H9 (cell line): ENCODE measurements around the gene RIMBP2. TPM values are rescaled to one million over a fixed set of nuclear protein-coding genes. Genes with fewer than 3 reads are reported as not detected.

Source experiments
- DNase-seq: peaks from one replicate; pipeline ENCODE4 v3.0.0-alpha.2; 2017
- H2AFZ ChIP-seq: one replicate; pipeline ENCODE4 v1.6.1; 2013; ENCODE audit warnings: mild to moderate bottlenecking, low read length, control low read depth, moderate library complexity
- H2AK5ac ChIP-seq: 2 replicates; pipeline ENCODE4 v1.6.1; 2013; ENCODE audit warnings: low read length, control low read depth, mixed read lengths; ENCODE audit not compliant: insufficient read length
- H2BK120ac ChIP-seq: one replicate; pipeline ENCODE4 v1.6.1; 2013; ENCODE audit warnings: low read depth, mild to moderate bottlenecking, low read length, control low read depth, inconsistent platforms; ENCODE audit not compliant: poor library complexity, severe bottlenecking
- H2BK12ac ChIP-seq: 2 replicates; pipeline ENCODE4 v1.6.1; 2013; ENCODE audit warnings: low read length, control low read depth, mixed read lengths, low read depth; ENCODE audit not compliant: insufficient read length
- H2BK15ac ChIP-seq: 2 replicates; pipeline ENCODE4 v1.6.1; 2013; ENCODE audit warnings: low read depth, low read length, control low read depth
- H2BK20ac ChIP-seq: one replicate; pipeline ENCODE4 v1.6.1; 2013; ENCODE audit warnings: low read depth, mild to moderate bottlenecking, low read length, control low read depth, inconsistent platforms; ENCODE audit not compliant: poor library complexity, severe bottlenecking
- H2BK5ac ChIP-seq: 2 replicates; pipeline ENCODE4 v1.6.1; 2013; ENCODE audit warnings: low read length, control low read depth, mixed read lengths; ENCODE audit not compliant: insufficient read length
- H3K14ac ChIP-seq: 2 replicates; pipeline ENCODE4 v1.6.1; 2013; ENCODE audit warnings: low read length, control low read depth; ENCODE audit not compliant: insufficient read depth
- H3K18ac ChIP-seq: 2 replicates; pipeline ENCODE4 v1.6.1; 2013; ENCODE audit warnings: low read depth, mild to moderate bottlenecking, mixed read lengths, low read length, control low read depth; ENCODE audit not compliant: insufficient read length
- H3K23ac ChIP-seq: 2 replicates; pipeline ENCODE4 v1.6.1; 2013; ENCODE audit warnings: low read length, control low read depth, mixed read lengths, low read depth; ENCODE audit not compliant: insufficient read length
- H3K23me2 ChIP-seq: 2 replicates; pipeline ENCODE4 v1.6.1; 2013; ENCODE audit warnings: low read depth, mild to moderate bottlenecking, mixed read lengths, low read length, control low read depth; ENCODE audit not compliant: insufficient read length, poor library complexity, severe bottlenecking
- H3K27ac ChIP-seq: 2 replicates; pipeline ENCODE4 v1.5.1; 2013; ENCODE audit warnings: low read length, control low read depth, mixed read lengths, low read depth; ENCODE audit not compliant: insufficient read length
- H3K27me3 ChIP-seq: 2 replicates; pipeline ENCODE4 v1.6.1; 2013; ENCODE audit warnings: low read length, control low read depth, inconsistent platforms; ENCODE audit not compliant: insufficient read depth
- H3K4ac ChIP-seq: 2 replicates; pipeline ENCODE4 v1.6.1; 2013; ENCODE audit warnings: low read depth, mild to moderate bottlenecking, control low read depth, inconsistent platforms, low read length, moderate library complexity
- H3K4me1 ChIP-seq: 2 replicates; pipeline ENCODE4 v1.6.1; 2013; ENCODE audit warnings: low read length, control low read depth, inconsistent platforms; ENCODE audit not compliant: insufficient read depth
- H3K4me2 ChIP-seq: 2 replicates; pipeline ENCODE4 v1.6.1; 2013; ENCODE audit warnings: low read length, control low read depth, mixed read lengths; ENCODE audit not compliant: insufficient read length, insufficient read depth
- H3K56ac ChIP-seq: 2 replicates; pipeline ENCODE4 v1.6.1; 2013; ENCODE audit warnings: low read depth, mild to moderate bottlenecking, mixed read lengths, low read length, control low read depth; ENCODE audit not compliant: insufficient read length
- H3K79me1 ChIP-seq: 2 replicates; pipeline ENCODE4 v1.6.1; 2013; ENCODE audit warnings: low read depth, mild to moderate bottlenecking, moderate library complexity, low read length, control low read depth, inconsistent platforms; ENCODE audit not compliant: insufficient read depth, poor library complexity, severe bottlenecking
- H3K79me2 ChIP-seq: 2 replicates; pipeline ENCODE4 v1.6.1; 2013; ENCODE audit warnings: low read length, control low read depth, inconsistent platforms; ENCODE audit not compliant: insufficient read depth
- H3K9ac ChIP-seq: 2 replicates; pipeline ENCODE4 v1.6.1; 2013; ENCODE audit warnings: low read length, control low read depth, mixed read lengths; ENCODE audit not compliant: insufficient read length; ENCODE audit errors: extremely low read depth
- H3K9me3 ChIP-seq: one replicate; pipeline ENCODE4 v1.6.1; 2013; ENCODE audit warnings: low read depth, low read length, inconsistent platforms; ENCODE audit not compliant: control insufficient read depth
- H3T11ph ChIP-seq: one replicate; pipeline ENCODE4 v1.6.1; 2013; ENCODE audit warnings: mild to moderate bottlenecking, low read length, control low read depth, inconsistent platforms
- H4K20me1 ChIP-seq: one replicate; pipeline ENCODE4 v1.6.1; 2013; ENCODE audit not compliant: control insufficient read depth, insufficient read length, insufficient read depth
- H4K5ac ChIP-seq: 2 replicates; pipeline ENCODE4 v1.6.1; 2013; ENCODE audit warnings: low read depth, mild to moderate bottlenecking, mixed read lengths, low read length, control low read depth; ENCODE audit not compliant: insufficient read length
- H4K8ac ChIP-seq: replicated peaks from 2 replicates; pipeline ENCODE4 v1.6.1; 2013; ENCODE audit warnings: low read length, control low read depth, mixed read lengths, low read depth; ENCODE audit not compliant: insufficient read length
- H4K91ac ChIP-seq: 2 replicates; pipeline ENCODE4 v1.6.1; 2013; ENCODE audit warnings: low read depth, mild to moderate bottlenecking, moderate library complexity, mixed read lengths, low read length, control low read depth; ENCODE audit not compliant: insufficient read length
- H3K27ac Mint-ChIP-seq, 3 experiments: 2 replicates in 2 of 3; 3 replicates in 1 of 3; pipeline ENCODE4 v1.8.0; 2020 to 2021; ENCODE audit warnings: mixed read lengths in 3 of 3, mild to moderate bottlenecking in 1 of 3, moderate library complexity in 1 of 3
- H3K27me3 Mint-ChIP-seq: 2 replicates; pipeline ENCODE4 v1.8.0; 2021; ENCODE audit warnings: low read depth, mild to moderate bottlenecking, moderate library complexity, mixed read lengths
- H3K36me3 Mint-ChIP-seq, 3 experiments: 2 replicates in 2 of 3; 3 replicates in 1 of 3; pipeline ENCODE4 v1.8.0; 2020 to 2021; ENCODE audit warnings: low read depth in 3 of 3, mixed read lengths in 3 of 3; ENCODE audit not compliant: insufficient read depth in 1 of 3
- H3K4me1 Mint-ChIP-seq, 2 experiments: 2 replicates each; pipeline ENCODE4 v1.8.0; 2020; ENCODE audit warnings: mixed read lengths in 2 of 2
- H3K4me3 Mint-ChIP-seq, 2 experiments: 2 replicates in 1 of 2; 3 replicates in 1 of 2; pipeline ENCODE4 v1.8.0; 2020 to 2021; ENCODE audit warnings: mild to moderate bottlenecking in 2 of 2, mixed read lengths in 2 of 2, moderate library complexity in 1 of 2
- H3K9me3 Mint-ChIP-seq, 2 experiments: 2 replicates in 1 of 2; 3 replicates in 1 of 2; pipeline ENCODE4 v1.8.0; 2020; ENCODE audit warnings: mild to moderate bottlenecking in 2 of 2, mixed read lengths in 2 of 2, moderate library complexity in 1 of 2
- WGBS: extraction: QIAGEN DNeasy Blood & Tissue Kit; methylation state at CpG from one replicate; pipeline ENCODE4 v1.1.7; 2013; ENCODE audit warnings: missing lambda C conversion rate, low lambda C conversion rate, mixed read lengths; ENCODE audit not compliant: insufficient read length; ENCODE audit errors: extremely low coverage; 5-methylcytosine and 5-hydroxymethylcytosine counted together
- total RNA-seq: library from RNA; stranded (reverse); gene quantifications from 2 replicates; pipeline ENCODE4 v1.2.1, GENCODE V29; 2021
- TF ChIP-seq, protein P1 (sequence below): fragments of 200-600 bp; sonication (generic); conservative IDR thresholded peaks from 3 replicates; pipeline ENCODE4 v1.8.0; 2021; ENCODE audit warnings: antibody characterized with exemption, mild to moderate bottlenecking

RIMBP2 gene
- total RNA-seq, 1 experiment from 2014 or later = 0.70 TPM

DNA sequence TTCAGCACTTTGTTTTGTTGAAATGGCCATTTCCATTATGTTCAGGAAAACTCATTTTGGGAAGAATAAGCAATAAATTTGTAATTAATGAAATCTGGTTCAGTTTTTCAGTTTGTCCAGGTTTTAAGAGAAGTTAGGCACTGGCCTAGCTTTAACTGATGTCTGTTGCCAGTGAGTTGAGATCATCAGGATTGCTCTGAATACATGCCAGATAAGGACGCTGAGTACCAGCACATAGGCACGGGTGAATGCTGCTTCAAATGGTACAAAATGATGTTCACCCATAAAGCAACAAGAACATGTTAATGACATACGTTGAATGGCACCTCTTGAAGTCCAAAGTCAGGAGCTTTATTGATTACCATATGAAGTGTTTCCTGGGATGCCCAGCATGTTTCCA is 331.9 kb downstream of the RIMBP2 start:
- Histone ChIP-seq H2BK120ac (no peak overlapping the region), H3K79me1 (no peaks in the 10 kb centered on the region), H2BK15ac (no peak overlapping the region), H2BK20ac (no peak overlapping the region), H3K79me2 (no peaks in the 10 kb centered on the region), H3K9me3 (no peaks in the 10 kb centered on the region), H3K9ac (no peak overlapping the region), H3K4me1 (no peaks in the 10 kb centered on the region), H4K5ac (no peak overlapping the region), H2AFZ (no peak overlapping the region), H3K4me2 (no peak overlapping the region), H2AK5ac (no peak overlapping the region), H2BK5ac (no peak overlapping the region), H3K23ac (no peak overlapping the region), H3K4ac (no peak overlapping the region), H4K20me1 (no peaks in the 10 kb centered on the region), H2BK12ac (no peak overlapping the region), H4K8ac (no peak overlapping the region), H3K56ac (no peak overlapping the region), H4K91ac (no peak overlapping the region), H3K27ac (no peak overlapping the region), H3K14ac (no peak overlapping the region), H3K23me2 (no peaks in the 10 kb centered on the region), H3K27me3 (no peaks in the 10 kb centered on the region), H3K18ac (no peak overlapping the region), H3T11ph (no peak overlapping the region)
- no peaks in the 10 kb centered on the region for H3K36me3 Mint-ChIP-seq
- no peak overlapping the region for H3K27ac Mint-ChIP-seq
- no peak for DNase-seq
- no peaks in the 10 kb centered on the region for H3K4me1 Mint-ChIP-seq
- no peak overlapping the region for H3K4me3 Mint-ChIP-seq
- H3K27me3 Mint-ChIP-seq = peaks cover 11% of the 10 kb centered on the region
- peaks cover 0 to 2% of the 10 kb centered on the region in 2 experiments; a peak in 3 of 5 replicates for H3K9me3 Mint-ChIP-seq
- TF ChIP-seq, protein P1, sequence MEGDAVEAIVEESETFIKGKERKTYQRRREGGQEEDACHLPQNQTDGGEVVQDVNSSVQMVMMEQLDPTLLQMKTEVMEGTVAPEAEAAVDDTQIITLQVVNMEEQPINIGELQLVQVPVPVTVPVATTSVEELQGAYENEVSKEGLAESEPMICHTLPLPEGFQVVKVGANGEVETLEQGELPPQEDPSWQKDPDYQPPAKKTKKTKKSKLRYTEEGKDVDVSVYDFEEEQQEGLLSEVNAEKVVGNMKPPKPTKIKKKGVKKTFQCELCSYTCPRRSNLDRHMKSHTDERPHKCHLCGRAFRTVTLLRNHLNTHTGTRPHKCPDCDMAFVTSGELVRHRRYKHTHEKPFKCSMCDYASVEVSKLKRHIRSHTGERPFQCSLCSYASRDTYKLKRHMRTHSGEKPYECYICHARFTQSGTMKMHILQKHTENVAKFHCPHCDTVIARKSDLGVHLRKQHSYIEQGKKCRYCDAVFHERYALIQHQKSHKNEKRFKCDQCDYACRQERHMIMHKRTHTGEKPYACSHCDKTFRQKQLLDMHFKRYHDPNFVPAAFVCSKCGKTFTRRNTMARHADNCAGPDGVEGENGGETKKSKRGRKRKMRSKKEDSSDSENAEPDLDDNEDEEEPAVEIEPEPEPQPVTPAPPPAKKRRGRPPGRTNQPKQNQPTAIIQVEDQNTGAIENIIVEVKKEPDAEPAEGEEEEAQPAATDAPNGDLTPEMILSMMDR = no peak
- whole genome bisulfite sequencing = no CpG with 5 or more reads among the region's 3 CpGs
